Astrocyte (in vitro differentiated cells and primary cell): ENCODE measurements around the gene ABTB2. TPM values are rescaled to one million over a fixed set of nuclear protein-coding genes. Genes with fewer than 3 reads are reported as not detected.

ENCODE experiments used
- DNase-seq: peaks from one replicate; pipeline ENCODE4 v3.0.0-alpha.2; 2010; ENCODE audit warnings: low read depth
- FAIRE-seq: peaks from 2 replicates; lab custom pipeline; 2011; peaks lifted over from hg19 to GRCh38; lab: Jason Lieb, UNC
- H2AFZ ChIP-seq: 2 replicates; pipeline ENCODE4 v1.6.0; 2012; ENCODE audit warnings: low read depth, low read length, inconsistent platforms
- H3K27ac ChIP-seq: 2 replicates; pipeline ENCODE4 v1.5.1; 2011; ENCODE audit warnings: low read depth, low read length, inconsistent platforms
- H3K27me3 ChIP-seq: 2 replicates; pipeline ENCODE4 v1.6.0; 2011; ENCODE audit warnings: low read length, inconsistent platforms; ENCODE audit not compliant: insufficient read depth
- H3K36me3 ChIP-seq: 2 replicates; pipeline ENCODE4 v1.5.1; 2011; ENCODE audit warnings: low read length, inconsistent platforms; ENCODE audit not compliant: insufficient read depth
- H3K4me1 ChIP-seq: 2 replicates; pipeline ENCODE4 v1.5.1; 2011; ENCODE audit warnings: low read length, inconsistent platforms; ENCODE audit not compliant: insufficient read depth
- H3K4me2 ChIP-seq: 2 replicates; pipeline ENCODE4 v1.6.0; 2012; ENCODE audit warnings: low read length, inconsistent platforms
- H3K4me3 ChIP-seq: 2 replicates; pipeline ENCODE4 v1.5.1; 2011; ENCODE audit warnings: low read depth, mild to moderate bottlenecking, low read length, inconsistent platforms; ENCODE audit not compliant: insufficient read depth
- H3K79me2 ChIP-seq: 2 replicates; pipeline ENCODE4 v1.6.0; 2012; ENCODE audit warnings: mild to moderate bottlenecking, low read length, inconsistent platforms; ENCODE audit not compliant: insufficient read depth
- H3K9ac ChIP-seq: 2 replicates; pipeline ENCODE4 v1.6.0; 2012; ENCODE audit warnings: mild to moderate bottlenecking, low read length, inconsistent platforms
- H3K9me3 ChIP-seq: 2 replicates; pipeline ENCODE4 v1.5.1; 2012; ENCODE audit warnings: low read depth, mild to moderate bottlenecking, low read length, inconsistent platforms; ENCODE audit not compliant: insufficient read depth
- H4K20me1 ChIP-seq: 2 replicates; pipeline ENCODE4 v1.6.0; 2012; ENCODE audit warnings: low read length, inconsistent platforms; ENCODE audit not compliant: insufficient read depth
- H3K27ac Mint-ChIP-seq: one replicate; pipeline ENCODE4 v1.8.0; 2021; ENCODE audit warnings: mild to moderate bottlenecking, mixed read lengths; ENCODE audit not compliant: unreplicated experiment
- H3K27me3 Mint-ChIP-seq: one replicate; pipeline ENCODE4 v1.8.0; 2021; ENCODE audit warnings: low read depth, mixed read lengths; ENCODE audit not compliant: unreplicated experiment
- H3K36me3 Mint-ChIP-seq: one replicate; pipeline ENCODE4 v1.8.0; 2021; ENCODE audit warnings: low read depth, mixed read lengths; ENCODE audit not compliant: unreplicated experiment
- H3K4me1 Mint-ChIP-seq: one replicate; pipeline ENCODE4 v1.8.0; 2021; ENCODE audit warnings: low read depth, mixed read lengths; ENCODE audit not compliant: unreplicated experiment
- H3K4me3 Mint-ChIP-seq: one replicate; pipeline ENCODE4 v1.8.0; 2021; ENCODE audit warnings: mild to moderate bottlenecking, moderate library complexity, mixed read lengths; ENCODE audit not compliant: unreplicated experiment
- H3K9me3 Mint-ChIP-seq: one replicate; pipeline ENCODE4 v1.8.0; 2021; ENCODE audit warnings: mild to moderate bottlenecking, mixed read lengths; ENCODE audit not compliant: unreplicated experiment
- EZH2 ChIP-seq: IDR thresholded peaks from 2 replicates; pipeline ENCODE4 v1.6.1; 2012; ENCODE audit warnings: mild to moderate bottlenecking, low read length, inconsistent platforms; ENCODE audit not compliant: insufficient read depth
- total RNA-seq: library from RNA; stranded (reverse); gene quantifications from 2 replicates; pipeline ENCODE4 v1.2.1, GENCODE V29; 2021
- TF ChIP-seq, protein P1 (sequence below): IDR thresholded peaks from 2 replicates; pipeline ENCODE4 v1.5.1; 2011; ENCODE audit warnings: low read depth, mild to moderate bottlenecking, inconsistent platforms, low read length, moderate library complexity; ENCODE audit not compliant: insufficient read depth

ABTB2 gene
- total RNA-seq, 1 donor from 2014 or later = 14.1 TPM

DNA sequence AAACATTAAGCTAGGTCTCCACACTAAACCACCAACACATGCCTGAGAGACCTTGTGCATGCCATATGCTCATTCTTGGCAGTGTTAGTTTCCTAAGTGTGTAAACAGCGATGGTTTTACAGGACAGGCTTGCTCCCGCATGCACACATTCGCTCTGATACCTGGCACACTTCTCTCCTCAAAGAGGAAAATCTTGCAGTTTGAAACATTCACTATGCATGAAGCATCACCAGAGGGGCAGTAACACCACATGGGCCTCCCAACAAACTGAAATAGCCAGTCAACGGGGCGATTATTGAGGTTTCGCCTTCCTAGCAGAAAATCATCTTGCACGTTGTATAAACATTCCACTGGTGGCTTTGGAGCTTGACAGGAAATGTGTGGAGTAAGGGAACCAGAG is 52.6 kb downstream of the ABTB2 start:
- Histone ChIP-seq H3K4me3 (no peak overlapping the region), H2AFZ (no peak overlapping the region), H3K9me3 (no peaks in the 10 kb centered on the region), H3K4me1 (peaks cover 51% of the 10 kb centered on the region), H3K9ac (no peak overlapping the region), H3K4me2 (peak overlapping the region; percentile 44), H3K27me3 (no peaks in the 10 kb centered on the region), H4K20me1 (peaks cover 37% of the 10 kb centered on the region), H3K79me2 (peaks cover 18% of the 10 kb centered on the region), H3K36me3 (no peaks in the 10 kb centered on the region), H3K27ac (no peak overlapping the region)
- H3K9me3 Mint-ChIP-seq = no peaks in the 10 kb centered on the region
- FAIRE-seq (peak; percentile 5), DNase-seq (peak; percentile 65)
- no peaks in the 10 kb centered on the region for H3K36me3 Mint-ChIP-seq
- no peak overlapping the region for H3K27ac Mint-ChIP-seq
- H3K4me1 Mint-ChIP-seq = peaks cover 42% of the 10 kb centered on the region
- H3K4me3 Mint-ChIP-seq = no peak overlapping the region
- no peak for TF ChIP-seq EZH2
- TF ChIP-seq, protein P1, sequence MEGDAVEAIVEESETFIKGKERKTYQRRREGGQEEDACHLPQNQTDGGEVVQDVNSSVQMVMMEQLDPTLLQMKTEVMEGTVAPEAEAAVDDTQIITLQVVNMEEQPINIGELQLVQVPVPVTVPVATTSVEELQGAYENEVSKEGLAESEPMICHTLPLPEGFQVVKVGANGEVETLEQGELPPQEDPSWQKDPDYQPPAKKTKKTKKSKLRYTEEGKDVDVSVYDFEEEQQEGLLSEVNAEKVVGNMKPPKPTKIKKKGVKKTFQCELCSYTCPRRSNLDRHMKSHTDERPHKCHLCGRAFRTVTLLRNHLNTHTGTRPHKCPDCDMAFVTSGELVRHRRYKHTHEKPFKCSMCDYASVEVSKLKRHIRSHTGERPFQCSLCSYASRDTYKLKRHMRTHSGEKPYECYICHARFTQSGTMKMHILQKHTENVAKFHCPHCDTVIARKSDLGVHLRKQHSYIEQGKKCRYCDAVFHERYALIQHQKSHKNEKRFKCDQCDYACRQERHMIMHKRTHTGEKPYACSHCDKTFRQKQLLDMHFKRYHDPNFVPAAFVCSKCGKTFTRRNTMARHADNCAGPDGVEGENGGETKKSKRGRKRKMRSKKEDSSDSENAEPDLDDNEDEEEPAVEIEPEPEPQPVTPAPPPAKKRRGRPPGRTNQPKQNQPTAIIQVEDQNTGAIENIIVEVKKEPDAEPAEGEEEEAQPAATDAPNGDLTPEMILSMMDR = no peak
- H3K27me3 Mint-ChIP-seq = no peaks in the 10 kb centered on the region

DNA sequence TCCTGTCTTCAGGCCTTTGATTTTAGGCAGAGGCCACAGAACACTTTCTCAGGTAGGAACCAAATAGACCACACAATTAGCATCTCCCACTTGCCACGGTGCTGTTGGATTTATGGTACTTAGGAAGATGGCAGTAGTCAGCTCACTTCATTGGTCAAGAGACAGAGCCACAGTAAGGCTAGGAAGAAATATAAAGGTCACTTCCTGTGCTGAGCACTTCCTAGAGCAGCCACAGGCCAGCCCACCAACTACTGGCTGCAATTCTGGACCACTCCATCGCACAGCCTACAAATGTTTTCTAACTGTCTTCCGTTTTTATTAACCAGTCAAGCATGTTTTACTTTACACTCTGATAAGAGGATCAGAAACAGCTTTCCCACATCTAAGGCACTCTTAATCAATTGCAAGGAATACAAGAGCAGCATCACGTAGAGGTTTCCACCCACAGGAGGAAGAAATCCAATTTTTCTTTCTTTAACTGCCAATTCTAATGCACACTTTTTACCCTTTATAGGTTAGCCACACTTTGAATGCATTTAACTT is 54.7 kb downstream of the ABTB2 start:
- Histone ChIP-seq H3K79me2 (peaks cover 16% of the 10 kb centered on the region), H2AFZ (no peak overlapping the region), H3K4me3 (no peak overlapping the region), H3K4me1 (peaks cover 50% of the 10 kb centered on the region), H3K27me3 (no peaks in the 10 kb centered on the region), H3K27ac (peak overlapping the region; percentile 80), H4K20me1 (peaks cover 22% of the 10 kb centered on the region), H3K9ac (peak overlapping the region; percentile 56), H3K9me3 (no peaks in the 10 kb centered on the region), H3K4me2 (peak overlapping the region; percentile 72), H3K36me3 (no peaks in the 10 kb centered on the region)
- Mint-ChIP-seq H3K36me3 (no peaks in the 10 kb centered on the region), H3K27me3 (no peaks in the 10 kb centered on the region), H3K4me3 (no peak overlapping the region), H3K4me1 (peaks cover 56% of the 10 kb centered on the region), H3K9me3 (no peaks in the 10 kb centered on the region), H3K27ac (peak overlapping the region; percentile 84)
- TF ChIP-seq, protein P1 = no peak
- TF ChIP-seq EZH2 = no peak
- DNase-seq = peak; percentile 30
- FAIRE-seq = no peak
